NT2/D1 (cell line): ENCODE measurements around the gene ZNF346.

Experiments used
- YY1 ChIP-seq: IDR thresholded peaks from 2 replicates; pipeline ENCODE4 v1.6.1; 2011; ENCODE audit not compliant: insufficient read length, insufficient read depth
- ZNF274 ChIP-seq: IDR thresholded peaks from 2 replicates; pipeline ENCODE4 v1.6.1; 2011; ENCODE audit warnings: mild to moderate bottlenecking, low read depth, low read length

GRCh38 chr5:177083357-177083756 lies 60.9 kb downstream of the ZNF346 start:
- TF ChIP-seq YY1 (no peak), ZNF274 (no peak)
